H1 (cell line): ENCODE measurements around the gene IARS2. TPM values are rescaled to one million over a fixed set of nuclear protein-coding genes. Genes with fewer than 3 reads are reported as not detected.

ENCODE experiments used
- CTCF ChIA-PET: fragments of 300-600 bp; sonication (Branson Sonifier 250); formaldehyde crosslinking; loops from one replicate; lab custom pipeline; 2021; ENCODE audit not compliant: partially characterized antibody; lab: Charles Lee
- POLR2A ChIA-PET: fragments of 300-600 bp; sonication (Branson Sonifier 250); formaldehyde crosslinking; loops from one replicate; lab custom pipeline; 2021; ENCODE audit warnings: inconsistent platforms; ENCODE audit not compliant: partially characterized antibody; lab: Charles Lee
- DNase-seq, 2 experiments: peaks; one replicate each; pipeline versions ENCODE4 v3.0.0 to v3.0.0-alpha.2; 2010 to 2022; ENCODE audit warnings: low spot score in 2 of 2, low read depth in 1 of 2, mixed read lengths in 1 of 2
- FAIRE-seq: peaks from 2 replicates; lab custom pipeline; 2011; peaks lifted over from hg19 to GRCh38; lab: Jason Lieb, UNC
- H2AFZ ChIP-seq: 2 replicates; pipeline ENCODE4 v1.8.1; 2012; ENCODE audit warnings: low read length, inconsistent platforms
- H2AK5ac ChIP-seq: 2 replicates; pipeline ENCODE4 v1.6.1; 2013; ENCODE audit warnings: low read depth, low read length
- H2BK120ac ChIP-seq: replicated peaks from 2 replicates; pipeline ENCODE3; 2013; ENCODE audit warnings: low read depth, low read length, inconsistent platforms
- H2BK12ac ChIP-seq: 2 replicates; pipeline ENCODE4 v1.6.1; 2013; ENCODE audit warnings: low read depth, low read length
- H2BK15ac ChIP-seq: 2 replicates; pipeline ENCODE4 v1.6.1; 2013; ENCODE audit warnings: low read length
- H2BK20ac ChIP-seq: 2 replicates; pipeline ENCODE4 v1.6.1; 2013; ENCODE audit warnings: low read length
- H2BK5ac ChIP-seq: 2 replicates; pipeline ENCODE4 v1.6.1; 2013; ENCODE audit warnings: low read depth, low read length
- H3K14ac ChIP-seq: 2 replicates; pipeline ENCODE4 v1.6.1; 2013; ENCODE audit warnings: inconsistent platforms; ENCODE audit not compliant: insufficient read length
- H3K18ac ChIP-seq: 2 replicates; pipeline ENCODE4 v1.6.1; 2013; ENCODE audit warnings: low read length; ENCODE audit errors: extremely low read depth
- H3K23ac ChIP-seq: 2 replicates; pipeline ENCODE4 v1.6.1; 2013; ENCODE audit warnings: inconsistent platforms; ENCODE audit not compliant: insufficient read length
- H3K23me2 ChIP-seq: 2 replicates; pipeline ENCODE4 v1.6.1; 2013; ENCODE audit warnings: low read depth, low read length
- H3K27ac ChIP-seq: 2 replicates; pipeline ENCODE4 v1.6.1; 2011; ENCODE audit warnings: low read depth, low read length, inconsistent platforms
- H3K27me3 ChIP-seq, 4 experiments: replicated peaks in 1 of 4; 1 replicate in 1 of 4; 2 replicates in 3 of 4; pipeline versions ENCODE4 v1.6.1 to v1.8.1; 2011 to 2013; ENCODE audit warnings: low read length in 3 of 4, mild to moderate bottlenecking in 3 of 4, inconsistent platforms in 2 of 4, mixed read lengths in 2 of 4, moderate library complexity in 1 of 4; ENCODE audit not compliant: control insufficient read depth in 3 of 4, insufficient read depth in 3 of 4; ENCODE audit errors: extremely low read depth in 1 of 4
- H3K36me3 ChIP-seq, 4 experiments: 2 replicates each; pipeline versions ENCODE4 v1.6.1 to v1.8.1; 2011 to 2013; ENCODE audit warnings: mild to moderate bottlenecking in 4 of 4, low read length in 3 of 4, moderate library complexity in 2 of 4, control low read depth in 1 of 4, inconsistent platforms in 1 of 4; ENCODE audit not compliant: insufficient read depth in 4 of 4, control insufficient read depth in 2 of 4
- H3K4ac ChIP-seq: replicated peaks from 2 replicates; pipeline ENCODE3; 2013; ENCODE audit warnings: low read length, low read depth, mixed read lengths, inconsistent platforms; ENCODE audit not compliant: insufficient read length
- H3K4me1 ChIP-seq, 4 experiments: replicated peaks in 1 of 4; 1 replicate in 1 of 4; 2 replicates in 3 of 4; pipeline versions ENCODE4 v1.6.1 to v1.8.1; 2011 to 2013; ENCODE audit warnings: low read length in 3 of 4, inconsistent platforms in 2 of 4, mixed read lengths in 1 of 4; ENCODE audit not compliant: insufficient read depth in 4 of 4, control insufficient read depth in 3 of 4
- H3K4me2 ChIP-seq, 2 experiments: 2 replicates each; pipeline versions ENCODE4 v1.6.1 to v1.8.1; 2011 to 2013; ENCODE audit warnings: low read depth in 2 of 2, low read length in 2 of 2, control low read depth in 1 of 2, inconsistent platforms in 1 of 2, mild to moderate bottlenecking in 1 of 2; ENCODE audit not compliant: insufficient read depth in 1 of 2
- H3K4me3 ChIP-seq, 4 experiments: fragments of 200-600, 300-600 bp in 1 of 4; sonication (generic), shearing (Covaris generic), sonication (Bioruptor Twin) in 1 of 4; 2 replicates each; pipeline versions ENCODE4 v1.5.1 to v1.8.1; 2011 to 2016; ENCODE audit warnings: low read length in 4 of 4, low read depth in 3 of 4, control low read depth in 2 of 4, inconsistent platforms in 2 of 4, mild to moderate bottlenecking in 2 of 4, mixed read lengths in 1 of 4, moderate library complexity in 1 of 4; ENCODE audit not compliant: insufficient read depth in 2 of 4; ENCODE audit errors: extremely low read depth in 1 of 4
- H3K56ac ChIP-seq: replicated peaks from 2 replicates; pipeline ENCODE3; 2013; ENCODE audit warnings: low read depth, mild to moderate bottlenecking, mixed read lengths, low read length, inconsistent platforms; ENCODE audit not compliant: insufficient read length
- H3K79me1 ChIP-seq: 2 replicates; pipeline ENCODE4 v1.6.1; 2013; ENCODE audit warnings: low read depth, low read length, control low read depth
- H3K79me2 ChIP-seq, 2 experiments: 2 replicates each; pipeline versions ENCODE4 v1.6.1 to v1.8.1; 2012 to 2013; ENCODE audit warnings: low read length in 2 of 2, mild to moderate bottlenecking in 2 of 2, inconsistent platforms in 1 of 2; ENCODE audit not compliant: insufficient read depth in 2 of 2, control insufficient read depth in 1 of 2
- H3K9ac ChIP-seq, 4 experiments: replicated peaks in 1 of 4; 1 replicate in 1 of 4; 2 replicates in 3 of 4; pipeline versions ENCODE4 v1.6.1 to v1.8.1; 2011 to 2013; ENCODE audit warnings: low read depth in 3 of 4, low read length in 3 of 4, control low read depth in 2 of 4, mild to moderate bottlenecking in 2 of 4, moderate library complexity in 2 of 4, inconsistent platforms in 1 of 4; ENCODE audit errors: extremely low read depth in 1 of 4
- H3K9me3 ChIP-seq, 2 experiments: 2 replicates each; pipeline versions ENCODE4 v1.6.1 to v1.8.1; 2012 to 2013; ENCODE audit warnings: mild to moderate bottlenecking in 2 of 2, moderate library complexity in 2 of 2, control low read depth in 1 of 2, inconsistent platforms in 1 of 2, low read depth in 1 of 2, low read length in 1 of 2, mixed read lengths in 1 of 2; ENCODE audit not compliant: insufficient read depth in 2 of 2
- H4K20me1 ChIP-seq, 2 experiments: replicated peaks in 1 of 2; 2 replicates each; pipeline versions ENCODE3 to v1.8.1; 2011 to 2013; ENCODE audit warnings: inconsistent platforms in 2 of 2, low read length in 2 of 2, mild to moderate bottlenecking in 1 of 2; ENCODE audit not compliant: insufficient read depth in 2 of 2, control insufficient read depth in 1 of 2
- H4K5ac ChIP-seq: 2 replicates; pipeline ENCODE4 v1.6.1; 2013; ENCODE audit warnings: low read length, low read depth, mixed read lengths, inconsistent platforms; ENCODE audit not compliant: insufficient read length
- H4K8ac ChIP-seq: 2 replicates; pipeline ENCODE4 v1.8.0; 2013; ENCODE audit warnings: mild to moderate bottlenecking, moderate library complexity, low read length, inconsistent platforms; ENCODE audit not compliant: insufficient read depth; ENCODE audit errors: extremely low read depth
- H4K91ac ChIP-seq: replicated peaks from 2 replicates; pipeline ENCODE3; 2013; ENCODE audit warnings: low read length, mixed read lengths, inconsistent platforms; ENCODE audit not compliant: insufficient read length
- BRCA1 ChIP-seq: IDR thresholded peaks from 2 replicates; pipeline ENCODE4 v1.6.1; 2012; ENCODE audit warnings: low read depth, low read length, improper control_type of control experiment
- CBX5 ChIP-seq: fragments of 300-800, 300-1000 bp; sonication (generic); IDR thresholded peaks from 2 replicates; pipeline ENCODE4 v1.7.1; 2016; ENCODE audit warnings: antibody characterized with exemption, low read length, low read depth
- CBX8 ChIP-seq: fragments of 300-800, 300-1000 bp; sonication (generic); IDR thresholded peaks from 2 replicates; pipeline ENCODE4 v1.7.1; 2016; ENCODE audit warnings: low read depth, low read length, borderline replicate concordance
- CEBPB ChIP-seq: IDR thresholded peaks from 2 replicates; pipeline ENCODE4 v1.6.1; 2012; ENCODE audit warnings: low read depth, low read length
- CHD1 ChIP-seq: IDR thresholded peaks from 2 replicates; pipeline ENCODE4 v1.6.1; 2012; ENCODE audit warnings: low read depth, low read length, improper control_type of control experiment
- CREB1 ChIP-seq: IDR thresholded peaks from 2 replicates; pipeline ENCODE4 v1.6.1; 2012; ENCODE audit warnings: inconsistent platforms
- FOSL1 ChIP-seq: IDR thresholded peaks from 2 replicates; pipeline ENCODE4 v1.6.1; 2011; ENCODE audit warnings: mild to moderate bottlenecking, low read depth, low read length, moderate library complexity; ENCODE audit not compliant: insufficient read depth
- JUN ChIP-seq: IDR thresholded peaks from 2 replicates; pipeline ENCODE4 v1.6.1; 2011; ENCODE audit warnings: low read depth, mild to moderate bottlenecking, improper control_type of control experiment, low read length
- POLR2AphosphoS5 ChIP-seq: IDR thresholded peaks from 2 replicates; pipeline ENCODE4 v1.6.1; 2011; ENCODE audit warnings: low read depth, low read length
- RFX5 ChIP-seq: IDR thresholded peaks from 2 replicates; pipeline ENCODE4 v1.6.1; 2011; ENCODE audit warnings: low read depth, low read length, improper control_type of control experiment, borderline replicate concordance
- RNF2 ChIP-seq: fragments of 200-900, 300-1000 bp; sonication (generic); IDR thresholded peaks from 2 replicates; pipeline ENCODE4 v1.7.1; 2016; ENCODE audit warnings: borderline replicate concordance, low read depth, mild to moderate bottlenecking, antibody characterized with exemption, low read length; ENCODE audit not compliant: poor library complexity, severe bottlenecking; ENCODE audit errors: missing control alignments
- SAP30 ChIP-seq: fragments of 300-600 bp; sonication (generic); IDR thresholded peaks from 2 replicates; pipeline ENCODE4 v1.7.1; 2012; ENCODE audit warnings: low read length, moderate library complexity, mild to moderate bottlenecking, inconsistent platforms; ENCODE audit not compliant: insufficient read depth, insufficient replicate concordance
- SIX5 ChIP-seq: IDR thresholded peaks from 2 replicates; pipeline ENCODE4 v1.6.1; 2011; ENCODE audit warnings: mild to moderate bottlenecking, low read depth, low read length
- SP2 ChIP-seq: IDR thresholded peaks from 2 replicates; pipeline ENCODE4 v1.6.1; 2012; ENCODE audit warnings: mild to moderate bottlenecking, low read length, inconsistent platforms
- TBP ChIP-seq: IDR thresholded peaks from 2 replicates; pipeline ENCODE4 v1.6.1; 2011; ENCODE audit warnings: low read depth, low read length, improper control_type of control experiment
- ZNF274 ChIP-seq: IDR thresholded peaks from 2 replicates; pipeline ENCODE4 v1.7.0; 2012; ENCODE audit warnings: low read length, borderline replicate concordance; ENCODE audit errors: extremely low read depth
- WGBS, 2 experiments: shearing (Covaris generic) in 1 of 2; methylation state at CpG; one replicate each; pipeline versions ENCODE4 v1.1.6 to v1.1.7; 2013 to 2015; ENCODE audit warnings: low lambda C conversion rate in 2 of 2, mixed read lengths in 2 of 2, inconsistent platforms in 1 of 2, low coverage in 1 of 2, missing lambda C conversion rate in 1 of 2; ENCODE audit not compliant: insufficient replicate concordance in 2 of 2, insufficient coverage in 1 of 2, insufficient read length in 1 of 2; ENCODE audit errors: extremely low coverage in 1 of 2, missing lambda C conversion rate in 1 of 2; 5-methylcytosine and 5-hydroxymethylcytosine counted together
- polyA plus RNA-seq, 7 experiments: library from polyadenylated mRNA; depleted of rRNA in 3 of 7; stranded (reverse) in 5 of 7; unstranded in 2 of 7; fragments of >200 nt in 5 of 7; fragments of 200-250 nt in 2 of 7; gene quantifications; 1 replicate in 5 of 7; 2 replicates in 1 of 7; 4 replicates in 1 of 7; pipeline versions ENCODE4 v1.2.1 to v1.2.3, GENCODE V29; 2011 to 2013; ENCODE audit warnings: missing spikeins in 2 of 7, mixed read lengths in 2 of 7
- total RNA-seq: library from RNA; stranded (reverse); fragmentation: NEBNext Ultra II Directional; extraction: Animal tissue kit (Norgen Biotek cat#: 25700); gene quantifications from 2 replicates; pipeline ENCODE4 v1.2.1, GENCODE V29; 2021

IARS2 gene
- total and polyA plus RNA-seq, 2 of the 8 experiments (the other 6 are each of a cell fraction or from before 2014, with no cell fraction given): 15.0 to 69.8 TPM

DNA sequence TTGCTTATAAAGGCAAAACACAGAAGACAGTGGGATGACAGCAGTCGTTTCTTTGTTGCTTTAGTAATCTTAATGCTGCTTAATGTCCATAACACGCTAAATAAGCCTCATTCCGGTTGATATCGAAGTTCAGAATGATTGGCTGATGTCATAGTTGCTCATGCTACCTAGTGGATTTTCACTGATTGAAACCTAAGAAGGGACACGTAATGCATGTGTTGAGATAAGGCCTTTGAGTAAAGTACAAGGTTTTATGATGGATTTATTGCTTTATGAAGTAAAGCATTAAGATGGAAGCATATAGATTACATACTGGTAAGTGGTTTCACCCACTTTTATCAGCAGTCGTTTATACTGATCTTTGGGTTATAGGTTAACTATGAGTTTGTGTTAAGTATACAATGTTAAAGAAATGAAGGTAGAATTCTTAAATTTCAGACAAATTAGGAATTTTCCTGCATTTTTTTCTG, 25.1 kb downstream of the IARS2 start:
- DNase-seq (no peak), FAIRE-seq (no peak)
- ChIA-PET POLR2A (no interaction called here), CTCF (interaction anchor here (1.4 kb wide), 1 partner anchor 12 kb away, joined by 4 read pairs; no protein-coding TSS in a partner anchor)
- Histone ChIP-seq H3K36me3 (peaks cover 3 to 24% (median 9%) of the 10 kb centered on the region in 4 experiments; a peak in 7 of 8 replicates), H2BK20ac (no peak overlapping the region), H3K14ac (no peak overlapping the region), H2BK120ac (no peak overlapping the region), H3K4ac (no peak overlapping the region), H3K79me1 (no peaks in the 10 kb centered on the region), H3K23me2 (no peaks in the 10 kb centered on the region), H3K79me2 (no peaks in the 10 kb centered on the region), H2BK12ac (no peak overlapping the region), H3K27ac (no peak overlapping the region), H3K9me3 (no peaks in the 10 kb centered on the region), H4K5ac (no peak overlapping the region), H3K56ac (no peak overlapping the region), H3K27me3 (no peaks in the 10 kb centered on the region), H3K4me1 (no peaks in the 10 kb centered on the region), H2AK5ac (no peak overlapping the region), H2AFZ (no peak overlapping the region), H3K23ac (no peak overlapping the region), H2BK5ac (no peak overlapping the region), H4K8ac (no peak overlapping the region), H3K4me3 (no peak overlapping the region), H3K4me2 (no peak overlapping the region), H4K20me1 (no peaks in the 10 kb centered on the region), H3K9ac (no peak overlapping the region), H3K18ac (no peak overlapping the region), H2BK15ac (no peak overlapping the region), H4K91ac (no peak overlapping the region)
- 89% methylated on average over 6 of the region's 6 CpGs; no CpG with 5 or more reads in 1 of the 2 experiments for WGBS, 2 experiments
- no peak for TF ChIP-seq CBX8
- TF ChIP-seq RFX5: no peak
- TF ChIP-seq JUN: no peak
- no peak for TF ChIP-seq ZNF274
- no peak for TF ChIP-seq SAP30
- TF ChIP-seq SIX5: no peak
- TF ChIP-seq CHD1: no peak
- TF ChIP-seq TBP: no peak
- TF ChIP-seq CBX5: no peak
- no peak for TF ChIP-seq FOSL1
- TF ChIP-seq RNF2: no peak
- no peak for TF ChIP-seq SP2
- no peak for TF ChIP-seq POLR2AphosphoS5
- no peak for TF ChIP-seq CREB1
- TF ChIP-seq CEBPB: no peak
- TF ChIP-seq BRCA1: no peak
